GM10266 (cell line): ENCODE measurements around the gene MTHFD1L.

Source experiments
- DNase-seq: peaks from one replicate; pipeline ENCODE4 v3.0.0; 2012; ENCODE audit errors: extremely low spot score
- CTCF ChIP-seq: IDR thresholded peaks from 2 replicates; pipeline ENCODE4 v1.5.1; 2012; ENCODE audit warnings: mild to moderate bottlenecking, low read depth; ENCODE audit not compliant: control insufficient read depth, insufficient read depth; ENCODE audit errors: missing control alignments

Gene MTHFD1L

GRCh38 chr6:151071295-151071694, 205.8 kb downstream of the MTHFD1L start:
- no peak for TF ChIP-seq CTCF
- DNase-seq, result no peak

- TF ChIP-seq CTCF, result no peak
- DNase-seq, result no peak
Measured at GRCh38 chr6:151073146-151073545, 207.6 kb downstream of the MTHFD1L start.

GRCh38 chr6:151073701-151074100, 208.2 kb downstream of the MTHFD1L start:
- no peak for DNase-seq
- TF ChIP-seq CTCF, result no peak

- no peak for DNase-seq
- TF ChIP-seq CTCF, result no peak
Measured at GRCh38 chr6:151075005-151075404, 209.5 kb downstream of the MTHFD1L start.

GRCh38 chr6:151075527-151075926, 210.0 kb downstream of the MTHFD1L start:
- no peak for DNase-seq
- TF ChIP-seq CTCF, result no peak

- no peak for DNase-seq
- no peak for TF ChIP-seq CTCF
Measured at GRCh38 chr6:151075930-151076555, 210.5 kb downstream of the MTHFD1L start.

- DNase-seq, result no peak
- no peak for TF ChIP-seq CTCF
Measured at GRCh38 chr6:151078655-151079054, 213.2 kb downstream of the MTHFD1L start.
